ENCODE measurements around the gene MAST2. TPM values are rescaled to one million over a fixed set of nuclear protein-coding genes. Genes with fewer than 3 reads are reported as not detected.

The MAST2 gene
- total and polyA plus RNA-seq, 9 of the 15 experiments (the other 6 are each of a cell fraction or from before 2014, with no cell fraction given) = 0.73 to 32.0 (median 17.8) TPM

GRCh38 chr1:45880930-45881329 is 77.5 kb downstream of the MAST2 start:
- 93% methylated on average over 1 of the region's 3 CpGs for WGBS (ENCODE audit: insufficient coverage, low coverage, missing lambda C conversion rate)
- intact Hi-C loops (cut with micrococcal nuclease) = loop anchor here (1.0 to 10.0 kb wide), 5 partner anchors 194 to 369 kb away; partner anchors contain the start of genes GPBP1L1, P3R3URF, TMEM69 and TSPAN1
- no TSS peak for BruUV-seq (replicated peaks)

More at GRCh38 chr1:45880930-45881329, 77.5 kb downstream of the MAST2 start:
- Histone ChIP-seq H3K27ac (ENCODE audit: extremely low read depth, low read depth, low read length) (no peak overlapping the region), H2AFZ (ENCODE audit: low read depth, low read length) (no peak overlapping the region), H3K9me3 (replicated peaks; ENCODE audit: control insufficient read depth, insufficient read depth, low read depth, low read length) (no peaks in the 10 kb centered on the region), H3K9ac (ENCODE audit: insufficient read depth in 1 of 2, low read depth in 2 of 2, low read length in 2 of 2) (no peak overlapping the region), H3K4me2 (ENCODE audit: insufficient read depth, low read length) (no peak overlapping the region), H3K27me3 (ENCODE audit: control insufficient read depth in 2 of 2, insufficient read depth in 2 of 2, low read length in 2 of 2) (no peaks in the 10 kb centered on the region), H4K20me1 (replicated peaks; ENCODE audit: control insufficient read depth, insufficient read depth, low read length) (no peaks in the 10 kb centered on the region), H3K79me2 (ENCODE audit: control insufficient read depth, insufficient read depth, low read length) (no peaks in the 10 kb centered on the region; the same call in 2 of the 3 replicates), H3K9me1 (ENCODE audit: control insufficient read depth, insufficient read depth, low read length) (no peaks in the 10 kb centered on the region), H3K4me3 (no peak overlapping the region), H3K4me1 (replicated peaks in 1 of 2; ENCODE audit: control insufficient read depth in 2 of 2, insufficient read depth in 2 of 2, low read length in 2 of 2) (peaks cover 0 to 13% of the 10 kb centered on the region in 2 experiments; a peak in 2 of 5 replicates), H3K36me3 (ENCODE audit: control insufficient read depth, insufficient read depth, low read length) (no peaks in the 10 kb centered on the region; the same call in 2 of the 3 replicates)
- ATAC-seq (no peak), FAIRE-seq (no peak), DNase-seq (ENCODE audit: extremely low read depth in 1 of 4, low spot score in 3 of 4) (no peak)
- TF ChIP-seq TCF7 (IDR thresholded peaks at IDR 0.05; ENCODE audit: borderline replicate concordance) = no peak
- no peak for TF ChIP-seq SPI1 (IDR thresholded peaks at IDR 0.05; ENCODE audit: borderline replicate concordance, low read depth, low read length)
- no peak for TF ChIP-seq PCBP1 (IDR thresholded peaks at IDR 0.05; ENCODE audit: low read depth, low read length, poor library complexity, severe bottlenecking)
- no peak for TF ChIP-seq ZBTB34 (CRISPR knock-in tag; IDR thresholded peaks at IDR 0.05)
- POLR2A ChIA-PET = no interaction called here
- in situ Hi-C loops (cut with MboI) = no loop called here
- CTCF ChIA-PET (ENCODE audit: low intra/inter-chr PET ratio) = interaction anchor here (0.5 to 0.8 kb wide), 3 partner anchors 26 to 421 kb away, joined by 3 read pairs; no protein-coding TSS in a partner anchor
